ENCODE data around the gene STK26.

Gene STK26

DNA sequence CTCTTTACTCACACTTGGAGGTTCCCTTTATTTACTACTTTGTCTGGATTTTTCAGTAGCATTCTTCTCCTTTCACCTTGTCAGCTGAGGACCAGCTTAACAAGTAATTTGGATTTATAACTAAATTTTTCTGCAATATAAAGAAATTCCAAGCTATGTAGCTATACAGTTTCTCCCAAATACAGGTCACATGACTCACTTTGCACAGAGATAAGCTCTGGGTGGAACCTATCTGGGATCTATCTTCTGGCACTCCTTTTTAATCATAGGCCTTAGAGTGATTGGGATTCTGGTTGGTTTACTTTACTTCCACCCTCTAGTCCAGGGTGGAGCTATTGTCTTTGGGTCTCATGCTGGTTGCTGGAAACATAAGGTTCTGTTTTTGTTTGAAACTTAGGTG lies 34.9 kb upstream of the STK26 start:
- Histone ChIP-seq H3K9me3 (ENCODE audit: insufficient read depth, low read length, severe bottlenecking) (no peaks in the 10 kb centered on the region), H3K4me2 (ENCODE audit: insufficient read depth, low read length) (no peak overlapping the region), H3K79me2 (ENCODE audit: insufficient read depth, low read length) (no peaks in the 10 kb centered on the region), H4K20me1 (ENCODE audit: insufficient read depth, low read length) (no peaks in the 10 kb centered on the region), H3K9ac (ENCODE audit: low read depth, low read length) (no peak overlapping the region), H2AFZ (ENCODE audit: low read depth, low read length) (no peak overlapping the region), H3K4me1 (ENCODE audit: insufficient read depth, low read length) (peaks cover 39% of the 10 kb centered on the region), H3K27ac (ENCODE audit: low read length) (peak overlapping the region; percentile 90), H3K27me3 (ENCODE audit: insufficient read depth, low read length, poor library complexity) (no peaks in the 10 kb centered on the region), H3K4me3 (ENCODE audit: low read depth in 1 of 2, low read length in 2 of 2) (no peak overlapping the region), H3K36me3 (ENCODE audit: insufficient read depth, low read length) (no peaks in the 10 kb centered on the region)
- TF ChIP-seq, protein P1, sequence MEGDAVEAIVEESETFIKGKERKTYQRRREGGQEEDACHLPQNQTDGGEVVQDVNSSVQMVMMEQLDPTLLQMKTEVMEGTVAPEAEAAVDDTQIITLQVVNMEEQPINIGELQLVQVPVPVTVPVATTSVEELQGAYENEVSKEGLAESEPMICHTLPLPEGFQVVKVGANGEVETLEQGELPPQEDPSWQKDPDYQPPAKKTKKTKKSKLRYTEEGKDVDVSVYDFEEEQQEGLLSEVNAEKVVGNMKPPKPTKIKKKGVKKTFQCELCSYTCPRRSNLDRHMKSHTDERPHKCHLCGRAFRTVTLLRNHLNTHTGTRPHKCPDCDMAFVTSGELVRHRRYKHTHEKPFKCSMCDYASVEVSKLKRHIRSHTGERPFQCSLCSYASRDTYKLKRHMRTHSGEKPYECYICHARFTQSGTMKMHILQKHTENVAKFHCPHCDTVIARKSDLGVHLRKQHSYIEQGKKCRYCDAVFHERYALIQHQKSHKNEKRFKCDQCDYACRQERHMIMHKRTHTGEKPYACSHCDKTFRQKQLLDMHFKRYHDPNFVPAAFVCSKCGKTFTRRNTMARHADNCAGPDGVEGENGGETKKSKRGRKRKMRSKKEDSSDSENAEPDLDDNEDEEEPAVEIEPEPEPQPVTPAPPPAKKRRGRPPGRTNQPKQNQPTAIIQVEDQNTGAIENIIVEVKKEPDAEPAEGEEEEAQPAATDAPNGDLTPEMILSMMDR (IDR thresholded peaks at IDR 0.05; ENCODE audit: borderline replicate concordance, extremely low read depth, low read length, poor library complexity, severe bottlenecking): no peak
- no peak for TF ChIP-seq EZH2 (IDR thresholded peaks at IDR 0.05; ENCODE audit: borderline replicate concordance, low read depth, low read length, severe bottlenecking)
- no peak for DNase-seq
- no peak for ATAC-seq (ENCODE audit: insufficient read depth, low read depth)

DNA sequence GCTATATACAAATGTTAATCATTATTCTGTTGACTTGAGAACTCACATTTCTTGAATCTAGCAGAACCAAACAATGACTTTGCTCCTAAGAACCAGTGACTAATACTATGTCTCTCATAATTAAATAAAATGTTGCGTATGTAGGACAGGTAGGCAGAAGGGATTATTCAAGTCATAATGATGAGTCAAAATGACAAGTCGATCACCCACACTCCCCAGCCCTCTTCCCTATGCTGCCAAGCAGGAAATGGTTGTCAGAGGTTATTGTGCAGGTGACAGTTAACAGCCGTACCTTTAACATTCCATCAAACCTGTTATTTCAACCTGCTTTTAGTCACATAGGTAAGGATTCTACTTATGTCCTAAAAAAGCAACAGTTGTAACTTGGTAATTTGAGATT lies 22.0 kb upstream of the STK26 start:
- Histone ChIP-seq H3K4me3 (ENCODE audit: low read depth in 1 of 2, low read length in 2 of 2) (no peak overlapping the region), H3K27me3 (ENCODE audit: insufficient read depth, low read length, poor library complexity) (no peaks in the 10 kb centered on the region), H3K9me3 (ENCODE audit: insufficient read depth, low read length, severe bottlenecking) (no peaks in the 10 kb centered on the region), H3K36me3 (ENCODE audit: insufficient read depth, low read length) (no peaks in the 10 kb centered on the region), H3K4me2 (ENCODE audit: insufficient read depth, low read length) (no peak overlapping the region), H3K4me1 (ENCODE audit: insufficient read depth, low read length) (no peaks in the 10 kb centered on the region), H3K27ac (ENCODE audit: low read length) (no peak overlapping the region), H4K20me1 (ENCODE audit: insufficient read depth, low read length) (no peaks in the 10 kb centered on the region), H3K9ac (ENCODE audit: low read depth, low read length) (no peak overlapping the region), H2AFZ (ENCODE audit: low read depth, low read length) (no peak overlapping the region), H3K79me2 (ENCODE audit: insufficient read depth, low read length) (no peaks in the 10 kb centered on the region)
- DNase-seq (no peak), ATAC-seq (ENCODE audit: insufficient read depth, low read depth) (no peak)
- TF ChIP-seq, protein P1 (IDR thresholded peaks at IDR 0.05; ENCODE audit: borderline replicate concordance, extremely low read depth, low read length, poor library complexity, severe bottlenecking): no peak
- TF ChIP-seq EZH2 (IDR thresholded peaks at IDR 0.05; ENCODE audit: borderline replicate concordance, low read depth, low read length, severe bottlenecking): no peak

DNA sequence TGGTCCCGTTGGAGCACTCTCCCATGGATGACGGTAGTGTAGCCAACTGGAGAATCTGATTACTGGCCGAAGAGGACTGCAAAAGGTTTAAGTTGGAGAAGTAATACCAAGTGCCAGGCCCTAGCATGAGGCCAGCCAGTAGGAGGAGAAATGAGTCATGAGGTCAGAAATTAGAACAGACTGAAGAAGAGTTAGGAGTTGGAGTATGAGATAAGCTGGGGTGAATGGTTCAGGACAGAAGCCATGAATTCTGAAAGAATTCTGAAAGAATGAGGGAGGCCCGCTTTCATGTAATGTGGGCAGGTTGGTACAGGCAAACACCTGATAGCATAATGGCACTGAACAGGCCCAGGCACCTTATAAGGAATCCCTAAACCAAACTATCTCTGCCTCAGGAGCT lies 18.4 kb upstream of the STK26 start:
- Histone ChIP-seq H3K4me2 (ENCODE audit: insufficient read depth, low read length) (no peak overlapping the region), H2AFZ (ENCODE audit: low read depth, low read length) (no peak overlapping the region)

More for the DNA sequence above, 18.4 kb upstream of the STK26 start:
- H3K27me3 ChIP-seq (ENCODE audit: insufficient read depth, low read length, poor library complexity): no peaks in the 10 kb centered on the region
- H3K36me3 ChIP-seq (ENCODE audit: insufficient read depth, low read length): no peaks in the 10 kb centered on the region
- no peaks in the 10 kb centered on the region for H3K79me2 ChIP-seq (ENCODE audit: insufficient read depth, low read length)
- H4K20me1 ChIP-seq (ENCODE audit: insufficient read depth, low read length): no peaks in the 10 kb centered on the region
- H3K27ac ChIP-seq (ENCODE audit: low read length): no peak overlapping the region
- no peak for TF ChIP-seq EZH2 (IDR thresholded peaks at IDR 0.05; ENCODE audit: borderline replicate concordance, low read depth, low read length, severe bottlenecking)
- TF ChIP-seq, protein P1 (IDR thresholded peaks at IDR 0.05; ENCODE audit: borderline replicate concordance, extremely low read depth, low read length, poor library complexity, severe bottlenecking): no peak
- no peak overlapping the region for H3K9ac ChIP-seq (ENCODE audit: low read depth, low read length)
- ATAC-seq (ENCODE audit: insufficient read depth, low read depth) (no peak), DNase-seq (no peak)
- no peak overlapping the region for H3K4me3 ChIP-seq (ENCODE audit: low read depth in 1 of 2, low read length in 2 of 2)
- H3K9me3 ChIP-seq (ENCODE audit: insufficient read depth, low read length, severe bottlenecking): no peaks in the 10 kb centered on the region
- H3K4me1 ChIP-seq (ENCODE audit: insufficient read depth, low read length): no peaks in the 10 kb centered on the region
